GM13976 (cell line): Measurements from ENCODE around the gene METTL16.
A peak's percentile ranks its signal among the peaks of the same experiment; 100 is the strongest.

Experiments
- DNase-seq: peaks from one replicate; pipeline ENCODE4 v3.0.0; 2012; ENCODE audit warnings: low spot score
- CTCF ChIP-seq: IDR thresholded peaks from 2 replicates; pipeline ENCODE4 v1.5.1; 2012; ENCODE audit warnings: borderline replicate concordance, mild to moderate bottlenecking; ENCODE audit not compliant: insufficient read depth; ENCODE audit errors: extremely low read depth, missing control alignments, control extremely low read depth
- in situ Hi-C: fragments of 300-500 bp; cut with MboI; formaldehyde crosslinking; loops from one replicate; pipeline ENCODE4 v1.12.0; 2022; ENCODE audit warnings: low sequenced_read_pairs, mixed read lengths, inconsistent platforms; ENCODE audit not compliant: unreplicated experiment

METTL16 gene

GRCh38 chr17:2420176-2420575 lies 91.5 kb downstream of the METTL16 start:
- no peak for TF ChIP-seq CTCF
- in situ Hi-C loops: no loop called here
- no peak for DNase-seq

DNA sequence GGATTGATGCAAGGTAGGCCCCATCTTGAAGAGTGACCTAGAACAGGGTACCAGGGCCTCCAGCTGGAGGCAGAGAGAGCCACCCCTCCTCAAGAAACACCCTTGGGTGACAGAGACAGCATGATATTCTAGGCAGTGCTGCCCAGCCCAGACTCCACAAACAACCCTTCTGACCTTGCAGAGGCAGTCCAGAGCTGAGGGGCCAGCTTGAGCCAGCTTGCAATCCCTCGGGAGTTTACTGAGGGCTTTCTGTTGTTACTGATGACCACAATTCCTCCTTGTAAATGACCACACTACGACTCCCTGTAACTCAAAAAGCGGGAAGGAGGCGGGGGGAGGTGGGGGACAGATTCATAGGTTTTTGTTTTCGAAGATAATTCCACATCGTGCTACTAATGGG lies 92.2 kb downstream of the METTL16 start:
- DNase-seq: no peak
- no peak for TF ChIP-seq CTCF
- in situ Hi-C loops: no loop called here

DNA sequence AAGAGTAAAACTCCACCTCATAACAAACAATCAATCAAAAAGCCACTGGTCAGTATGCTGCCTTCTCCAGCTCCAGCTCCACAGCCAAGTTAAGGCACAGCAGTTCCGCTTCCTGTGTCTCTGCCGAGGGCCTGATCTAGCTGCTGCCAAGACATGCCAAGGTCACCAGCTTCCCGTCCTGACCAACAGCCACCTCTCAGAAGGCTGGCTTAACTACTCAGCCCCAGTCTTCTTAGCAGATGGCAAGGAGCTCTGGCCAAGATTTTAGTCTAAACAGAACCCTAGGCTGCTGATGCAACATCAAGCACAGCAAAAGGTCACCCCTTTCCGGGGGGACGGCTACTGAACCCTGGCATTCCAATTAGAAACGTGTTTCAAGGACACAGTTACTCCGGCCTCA lies 93.1 kb downstream of the METTL16 start:
- TF ChIP-seq CTCF: no peak
- in situ Hi-C loops: no loop called here
- DNase-seq: no peak

GRCh38 chr17:2416010-2416734 lies 95.5 kb downstream of the METTL16 start:
- in situ Hi-C loops: no loop called here
- peak; percentile 89 for DNase-seq
- TF ChIP-seq CTCF: peak; percentile 93

DNA sequence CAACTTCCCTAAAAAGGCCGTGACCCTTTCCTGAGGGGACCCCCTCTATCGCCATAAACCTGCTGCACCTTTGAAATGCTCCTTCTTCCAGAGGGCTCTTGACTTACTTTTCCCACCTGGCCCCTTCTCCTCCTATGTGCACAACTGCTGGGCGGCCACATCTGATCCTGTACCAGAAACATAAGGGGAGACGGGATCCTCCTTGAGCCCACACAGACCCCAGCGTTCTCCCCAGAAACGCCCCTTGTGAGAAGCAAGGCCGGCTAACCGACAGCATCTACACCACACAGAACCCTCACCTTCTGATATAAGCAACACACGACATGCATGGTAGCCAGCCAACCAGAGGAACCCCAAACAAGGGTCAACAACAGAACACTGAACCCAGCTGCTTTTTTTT lies 96.6 kb downstream of the METTL16 start:
- no peak for DNase-seq
- TF ChIP-seq CTCF: no peak
- in situ Hi-C loops: no loop called here

GRCh38 chr17:2414446-2415064 lies 97.1 kb downstream of the METTL16 start:
- TF ChIP-seq CTCF: no peak
- in situ Hi-C loops: no loop called here
- DNase-seq: no peak
